CD4-positive, alpha-beta T cell treated with Interleukin-4 for 4 hours (primary cell): ENCODE results near the gene CARNS1.
A peak's percentile ranks its signal among the peaks of the same experiment; 100 is the strongest.

ENCODE experiments used
- DNase-seq: peaks from one replicate; pipeline ENCODE4 v3.0.0-alpha.2; 2020

The CARNS1 gene

GRCh38 chr11:67376063-67376820, 39.2 kb upstream of the CARNS1 start:
- DNase-seq, result no peak

GRCh38 chr11:67376873-67377808, 38.3 kb upstream of the CARNS1 start:
- no peak for DNase-seq

- DNase-seq, result no peak
These were observed 36.9 kb upstream of the CARNS1 start for GRCh38 chr11:67378544-67378943.

- DNase-seq, result no peak
These were observed 36.1 kb upstream of the CARNS1 start for GRCh38 chr11:67379061-67380058.

GRCh38 chr11:67381244-67381972, 34.1 kb upstream of the CARNS1 start:
- DNase-seq, result no peak

GRCh38 chr11:67382276-67383136, 33.0 kb upstream of the CARNS1 start:
- peak; percentile 86 for DNase-seq

GRCh38 chr11:67384851-67385366, 30.6 kb upstream of the CARNS1 start:
- DNase-seq, result no peak

- no peak for DNase-seq
These were observed 28.4 kb upstream of the CARNS1 start for GRCh38 chr11:67387069-67387468.

- no peak for DNase-seq
These were observed 28.0 kb upstream of the CARNS1 start for GRCh38 chr11:67387518-67387917.

- DNase-seq, result peak; percentile 54
These were observed 26.0 kb upstream of the CARNS1 start for GRCh38 chr11:67389477-67389876.

GRCh38 chr11:67390947-67391303, 24.6 kb upstream of the CARNS1 start:
- no peak for DNase-seq

GRCh38 chr11:67391304-67392182, 23.9 kb upstream of the CARNS1 start, which contains the start of gene RAD9A:
TSS of gene RAD9A (plus strand) at chr11:67391986. CDS start at chr11:67392045, 59 bp downstream.
- peak; percentile 89 for DNase-seq

- DNase-seq, result no peak
These were observed 23.2 kb upstream of the CARNS1 start for GRCh38 chr11:67392183-67392715.

- no peak for DNase-seq
These were observed 22.0 kb upstream of the CARNS1 start for GRCh38 chr11:67393437-67393836.

- no peak for DNase-seq
These were observed 21.5 kb upstream of the CARNS1 start for GRCh38 chr11:67393990-67394389.

GRCh38 chr11:67395555-67396258, 19.8 kb upstream of the CARNS1 start:
- no peak for DNase-seq

GRCh38 chr11:67396259-67396581, 19.3 kb upstream of the CARNS1 start:
- no peak for DNase-seq

- DNase-seq, result no peak
These were observed 18.7 kb upstream of the CARNS1 start for GRCh38 chr11:67396587-67397389.
